Measurements from ENCODE around the gene FFAR1. TPM values are rescaled to one million over a fixed set of nuclear protein-coding genes. Genes with fewer than 3 reads are reported as not detected.

The FFAR1 gene
- total and polyA plus RNA-seq, 2 donors (not counting 3 experiments of a cell fraction or from before 2014, with no cell fraction given) = not detected

GRCh38 chr19:35332817-35333216, 14.9 kb upstream of the FFAR1 start:
- TF ChIP-seq JUN (IDR thresholded peaks at IDR 0.05; ENCODE audit: borderline replicate concordance, insufficient read depth, insufficient read length, low read depth) = no peak
- TF ChIP-seq FOS (IDR thresholded peaks at IDR 0.05; ENCODE audit: borderline replicate concordance, insufficient read depth, low read length) = no peak
- TF ChIP-seq, protein P1, sequence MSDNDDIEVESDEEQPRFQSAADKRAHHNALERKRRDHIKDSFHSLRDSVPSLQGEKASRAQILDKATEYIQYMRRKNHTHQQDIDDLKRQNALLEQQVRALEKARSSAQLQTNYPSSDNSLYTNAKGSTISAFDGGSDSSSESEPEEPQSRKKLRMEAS (IDR thresholded peaks at IDR 0.05; ENCODE audit: insufficient read depth, insufficient read length) = no peak
- no peak for TF ChIP-seq MYC (IDR thresholded peaks at IDR 0.05; ENCODE audit: low read depth, low read length)
- TF ChIP-seq, protein P2, sequence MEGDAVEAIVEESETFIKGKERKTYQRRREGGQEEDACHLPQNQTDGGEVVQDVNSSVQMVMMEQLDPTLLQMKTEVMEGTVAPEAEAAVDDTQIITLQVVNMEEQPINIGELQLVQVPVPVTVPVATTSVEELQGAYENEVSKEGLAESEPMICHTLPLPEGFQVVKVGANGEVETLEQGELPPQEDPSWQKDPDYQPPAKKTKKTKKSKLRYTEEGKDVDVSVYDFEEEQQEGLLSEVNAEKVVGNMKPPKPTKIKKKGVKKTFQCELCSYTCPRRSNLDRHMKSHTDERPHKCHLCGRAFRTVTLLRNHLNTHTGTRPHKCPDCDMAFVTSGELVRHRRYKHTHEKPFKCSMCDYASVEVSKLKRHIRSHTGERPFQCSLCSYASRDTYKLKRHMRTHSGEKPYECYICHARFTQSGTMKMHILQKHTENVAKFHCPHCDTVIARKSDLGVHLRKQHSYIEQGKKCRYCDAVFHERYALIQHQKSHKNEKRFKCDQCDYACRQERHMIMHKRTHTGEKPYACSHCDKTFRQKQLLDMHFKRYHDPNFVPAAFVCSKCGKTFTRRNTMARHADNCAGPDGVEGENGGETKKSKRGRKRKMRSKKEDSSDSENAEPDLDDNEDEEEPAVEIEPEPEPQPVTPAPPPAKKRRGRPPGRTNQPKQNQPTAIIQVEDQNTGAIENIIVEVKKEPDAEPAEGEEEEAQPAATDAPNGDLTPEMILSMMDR (IDR thresholded peaks at IDR 0.05; ENCODE audit: extremely low read depth in 1 of 2, insufficient read depth in 1 of 2, low read depth in 1 of 2, low read length in 2 of 2) = no peak
- TF ChIP-seq EZH2 (IDR thresholded peaks at IDR 0.05; ENCODE audit: borderline replicate concordance, low read depth, low read length, severe bottlenecking) = no peak
- no peak for TF ChIP-seq POLR2AphosphoS5 (IDR thresholded peaks at IDR 0.05; ENCODE audit: insufficient read depth, low read depth, low read length)
- no peak for TF ChIP-seq POLR2A (IDR thresholded peaks at IDR 0.05; ENCODE audit: low read depth, low read length)
- TF ChIP-seq GATA2 (IDR thresholded peaks at IDR 0.05; ENCODE audit: insufficient read depth, insufficient read length, low read depth, low read length) = no peak
- intact Hi-C loops (cut with micrococcal nuclease) = no loop called here

More at GRCh38 chr19:35332817-35333216, 14.9 kb upstream of the FFAR1 start:
- Histone ChIP-seq H3K9me3 (replicated peaks; ENCODE audit: control insufficient read depth, insufficient read depth, low read length) (no peaks in the 10 kb centered on the region), H3K36me3 (ENCODE audit: control insufficient read depth in 2 of 2, extremely low read depth in 1 of 2, insufficient read depth in 2 of 2, low read length in 2 of 2) (no peaks in the 10 kb centered on the region), H2AFZ (ENCODE audit: low read depth, low read length) (no peak overlapping the region), H3K4me2 (ENCODE audit: insufficient read depth, low read length) (no peak overlapping the region), H3K4me3 (replicated peaks in 1 of 3; ENCODE audit: insufficient read depth in 1 of 3, low read depth in 1 of 3, low read length in 3 of 3) (no peak overlapping the region), H3K27ac (ENCODE audit: insufficient read depth, low read depth, low read length) (no peak overlapping the region), H4K20me1 (replicated peaks; ENCODE audit: control insufficient read depth, extremely low read depth, insufficient read depth, low read length) (no peaks in the 10 kb centered on the region), H3K9ac (replicated peaks; ENCODE audit: extremely low read depth, insufficient read depth, low read length) (no peak overlapping the region), H3K27me3 (ENCODE audit: control insufficient read depth in 2 of 2, insufficient read depth in 2 of 2, low read length in 2 of 2) (no peaks in the 10 kb centered on the region), H3K79me2 (ENCODE audit: control insufficient read depth, insufficient read depth, low read length) (no peaks in the 10 kb centered on the region), H3K9me1 (replicated peaks; ENCODE audit: control insufficient read depth, extremely low read depth, insufficient read depth, low read length) (no peaks in the 10 kb centered on the region), H3K4me1 (ENCODE audit: control insufficient read depth, extremely low read depth, insufficient read depth, low read length) (no peaks in the 10 kb centered on the region)
- FAIRE-seq (no peak), DNase-seq (ENCODE audit: low read depth, low spot score) (no peak)
- no TSS peak for BruUV-seq (replicated peaks)
- dilution Hi-C loops (cut with MboI; ENCODE audit: extremely low pct_ligation_motif_present, low sequenced_read_pairs) = no loop called here
- ChIA-PET POLR2A (no interaction called here), CTCF (interaction anchor here (1.0 to 1.1 kb wide), 2 partner anchors 20 to 178 kb away, joined by 3 read pairs; no protein-coding TSS in a partner anchor)
